Panc1 (cell line): ENCODE measurements around the gene PIGM. TPM values are rescaled to one million over a fixed set of nuclear protein-coding genes. Genes with fewer than 3 reads are reported as not detected.
"Not testable (repeated sequence)": the region's sequence is repeated elsewhere in the genome, so short reads cannot be mapped to it uniquely, and the experiment has no call there.

Experiments used
- ATAC-seq: fragments of 200-7000 bp; cut with Tn5 transposase; 2 replicates; pipeline ENCODE4 v1.9.1; 2020; ENCODE audit warnings: mild to moderate bottlenecking, moderate library complexity
- BruUV-seq: library from RNA; stranded (reverse); fragments of 400-500 nt; replicated peaks from 2 replicates; lab custom pipeline; 2021; lab: Mats Ljungman, UMichigan
- CTCF ChIA-PET: fragments of 300-600 bp; sonication (Branson Sonifier 250); formaldehyde crosslinking; loops from one replicate; lab custom pipeline; 2022; ENCODE audit warnings: antibody characterized with exemption; lab: Charles Lee
- POLR2A ChIA-PET: fragments of 300-600 bp; sonication (Branson Sonifier 250); formaldehyde crosslinking; loops from one replicate; lab custom pipeline; 2022; ENCODE audit warnings: antibody characterized with exemption; lab: Charles Lee
- DNase-seq: peaks from one replicate; pipeline ENCODE4 v3.0.0-alpha.2; 2010; ENCODE audit warnings: low read depth, low spot score
- H3K27ac ChIP-seq: 2 replicates; pipeline ENCODE4 v1.5.1; 2011; ENCODE audit warnings: mild to moderate bottlenecking, low read length, inconsistent platforms
- H3K27me3 ChIP-seq: fragments of 200-500 bp; sonication (Bioruptor generic); 2 replicates; pipeline ENCODE4 v1.6.0; 2014; ENCODE audit warnings: low read length, inconsistent platforms; ENCODE audit not compliant: control insufficient read depth, insufficient read depth
- H3K36me3 ChIP-seq: fragments of 200-500 bp; sonication (Bioruptor generic); 2 replicates; pipeline ENCODE4 v1.5.1; 2014; ENCODE audit warnings: inconsistent platforms, mild to moderate bottlenecking, low read length, moderate library complexity; ENCODE audit not compliant: control insufficient read depth, insufficient read depth
- H3K4me1 ChIP-seq: 2 replicates; pipeline ENCODE4 v1.5.1; 2011; ENCODE audit warnings: inconsistent platforms, mild to moderate bottlenecking, low read length, moderate library complexity; ENCODE audit not compliant: control insufficient read depth, insufficient read depth
- H3K4me3 ChIP-seq, 2 experiments: 2 replicates each; pipeline ENCODE4 v1.5.1; 2011 to 2012; ENCODE audit warnings: low read depth in 2 of 2, low read length in 2 of 2, mild to moderate bottlenecking in 2 of 2, inconsistent platforms in 1 of 2, moderate library complexity in 1 of 2
- H3K9me3 ChIP-seq: fragments of 200-500 bp; sonication (Bioruptor generic); 2 replicates; pipeline ENCODE4 v1.5.1; 2014; ENCODE audit warnings: low read depth, mild to moderate bottlenecking, inconsistent platforms, low read length, moderate library complexity; ENCODE audit not compliant: control insufficient read depth, insufficient read depth
- POLR2AphosphoS5 ChIP-seq: IDR thresholded peaks from 2 replicates; pipeline ENCODE4 v1.6.1; 2012; ENCODE audit warnings: mild to moderate bottlenecking, low read depth, low read length, moderate library complexity
- SIN3A ChIP-seq: IDR thresholded peaks from 2 replicates; pipeline ENCODE4 v1.6.1; 2012; ENCODE audit warnings: low read depth, mild to moderate bottlenecking, low read length, moderate library complexity, borderline replicate concordance; ENCODE audit not compliant: insufficient read depth
- TCF7L2 ChIP-seq: IDR thresholded peaks from 2 replicates; pipeline ENCODE4 v1.6.1; 2011; ENCODE audit warnings: mild to moderate bottlenecking, low read depth, low read length, inconsistent platforms
- in situ Hi-C: cut with HindIII; loops from 2 replicates; pipeline ENCODE4 v1.10.0; 2016; ENCODE audit warnings: low sequenced_read_pairs, low pct_unique_long_range_greater_than_20kb
- intact Hi-C: fragments of 100-400 bp; cut with micrococcal nuclease; formaldehyde crosslinking; loops from one replicate; pipeline ENCODE4 v1.10.0; 2022; ENCODE audit not compliant: unreplicated experiment
- total RNA-seq: library from RNA; stranded (reverse); gene quantifications from one replicate; pipeline ENCODE4 v1.2.1, GENCODE V29; 2021; ENCODE audit not compliant: unreplicated experiment
- TF ChIP-seq, protein P1 (sequence below): fragments of 450-650 bp; IDR thresholded peaks from 2 replicates; pipeline ENCODE4 v1.5.1; 2017; ENCODE audit warnings: mild to moderate bottlenecking
- TF ChIP-seq, protein P2 (sequence below), 2 experiments: IDR thresholded peaks; 2 replicates each; pipeline ENCODE4 v1.6.1; 2011 to 2012; ENCODE audit warnings: low read depth in 2 of 2, control low read depth in 1 of 2, low read length in 1 of 2, mild to moderate bottlenecking in 1 of 2, moderate library complexity in 1 of 2; ENCODE audit not compliant: insufficient read depth in 1 of 2

The PIGM gene
- total RNA-seq, 1 experiment from 2014 or later = 4.4 TPM

DNA sequence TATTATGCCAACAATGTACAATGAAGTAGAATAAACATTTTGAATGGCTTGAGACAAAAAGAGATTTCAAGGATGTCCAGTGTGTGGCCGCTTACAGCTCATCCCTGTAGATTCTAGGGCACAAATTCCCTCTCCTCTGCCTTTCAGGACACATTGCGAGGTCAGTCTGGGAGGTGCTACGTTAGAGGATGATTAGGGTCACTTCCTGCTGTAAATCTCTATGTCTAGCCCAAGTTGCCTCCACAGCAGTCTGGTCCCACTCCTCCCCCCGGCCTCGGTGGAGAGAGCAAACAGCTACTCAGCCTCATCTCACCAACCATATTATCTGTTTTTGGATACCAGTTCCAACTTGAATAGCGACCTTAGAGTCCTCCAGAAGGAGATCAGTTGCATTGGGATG lies 21.1 kb upstream of the PIGM start:
- no TSS peak for BruUV-seq
- Histone ChIP-seq H3K27ac (no peak overlapping the region), H3K27me3 (peaks cover 42% of the 10 kb centered on the region), H3K4me1 (no peaks in the 10 kb centered on the region), H3K9me3 (no peaks in the 10 kb centered on the region), H3K4me3 (no peak overlapping the region), H3K36me3 (no peaks in the 10 kb centered on the region)
- ChIA-PET POLR2A (no interaction called here), CTCF (no interaction called here)
- DNase-seq (no peak), ATAC-seq (no peak)
- TF ChIP-seq POLR2AphosphoS5 = no peak
- no peak for TF ChIP-seq TCF7L2
- intact Hi-C loops = no loop called here
- in situ Hi-C loops = no loop called here

DNA sequence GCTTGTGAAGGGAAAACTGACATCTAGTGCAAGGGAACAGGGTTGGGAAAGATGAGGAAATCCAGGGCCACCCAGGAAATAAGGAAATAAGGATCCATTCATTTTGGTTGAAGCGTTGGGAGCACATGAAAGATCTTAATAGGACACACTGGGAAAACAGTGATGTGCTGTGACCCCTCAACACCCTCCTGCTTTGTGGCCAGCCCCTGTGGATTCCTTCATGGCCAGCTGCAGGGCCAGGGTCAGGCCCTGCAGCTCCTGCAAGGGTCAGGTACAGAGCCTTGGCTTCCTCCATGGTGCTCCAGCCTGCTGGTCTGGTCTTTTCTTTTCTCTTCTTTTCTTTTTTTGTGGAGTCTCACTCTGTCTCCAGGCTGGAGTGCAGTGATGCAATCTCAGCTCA lies 18.8 kb upstream of the PIGM start:
- no peaks in the 10 kb centered on the region for H3K36me3 ChIP-seq
- H3K4me3 ChIP-seq = no peak overlapping the region
- H3K27me3 ChIP-seq = peaks cover 32% of the 10 kb centered on the region
- TF ChIP-seq SIN3A (no peak), TCF7L2 (no peak), POLR2AphosphoS5 (no peak)
- TF ChIP-seq, protein P1, sequence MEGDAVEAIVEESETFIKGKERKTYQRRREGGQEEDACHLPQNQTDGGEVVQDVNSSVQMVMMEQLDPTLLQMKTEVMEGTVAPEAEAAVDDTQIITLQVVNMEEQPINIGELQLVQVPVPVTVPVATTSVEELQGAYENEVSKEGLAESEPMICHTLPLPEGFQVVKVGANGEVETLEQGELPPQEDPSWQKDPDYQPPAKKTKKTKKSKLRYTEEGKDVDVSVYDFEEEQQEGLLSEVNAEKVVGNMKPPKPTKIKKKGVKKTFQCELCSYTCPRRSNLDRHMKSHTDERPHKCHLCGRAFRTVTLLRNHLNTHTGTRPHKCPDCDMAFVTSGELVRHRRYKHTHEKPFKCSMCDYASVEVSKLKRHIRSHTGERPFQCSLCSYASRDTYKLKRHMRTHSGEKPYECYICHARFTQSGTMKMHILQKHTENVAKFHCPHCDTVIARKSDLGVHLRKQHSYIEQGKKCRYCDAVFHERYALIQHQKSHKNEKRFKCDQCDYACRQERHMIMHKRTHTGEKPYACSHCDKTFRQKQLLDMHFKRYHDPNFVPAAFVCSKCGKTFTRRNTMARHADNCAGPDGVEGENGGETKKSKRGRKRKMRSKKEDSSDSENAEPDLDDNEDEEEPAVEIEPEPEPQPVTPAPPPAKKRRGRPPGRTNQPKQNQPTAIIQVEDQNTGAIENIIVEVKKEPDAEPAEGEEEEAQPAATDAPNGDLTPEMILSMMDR = no peak
- TF ChIP-seq, protein P2, sequence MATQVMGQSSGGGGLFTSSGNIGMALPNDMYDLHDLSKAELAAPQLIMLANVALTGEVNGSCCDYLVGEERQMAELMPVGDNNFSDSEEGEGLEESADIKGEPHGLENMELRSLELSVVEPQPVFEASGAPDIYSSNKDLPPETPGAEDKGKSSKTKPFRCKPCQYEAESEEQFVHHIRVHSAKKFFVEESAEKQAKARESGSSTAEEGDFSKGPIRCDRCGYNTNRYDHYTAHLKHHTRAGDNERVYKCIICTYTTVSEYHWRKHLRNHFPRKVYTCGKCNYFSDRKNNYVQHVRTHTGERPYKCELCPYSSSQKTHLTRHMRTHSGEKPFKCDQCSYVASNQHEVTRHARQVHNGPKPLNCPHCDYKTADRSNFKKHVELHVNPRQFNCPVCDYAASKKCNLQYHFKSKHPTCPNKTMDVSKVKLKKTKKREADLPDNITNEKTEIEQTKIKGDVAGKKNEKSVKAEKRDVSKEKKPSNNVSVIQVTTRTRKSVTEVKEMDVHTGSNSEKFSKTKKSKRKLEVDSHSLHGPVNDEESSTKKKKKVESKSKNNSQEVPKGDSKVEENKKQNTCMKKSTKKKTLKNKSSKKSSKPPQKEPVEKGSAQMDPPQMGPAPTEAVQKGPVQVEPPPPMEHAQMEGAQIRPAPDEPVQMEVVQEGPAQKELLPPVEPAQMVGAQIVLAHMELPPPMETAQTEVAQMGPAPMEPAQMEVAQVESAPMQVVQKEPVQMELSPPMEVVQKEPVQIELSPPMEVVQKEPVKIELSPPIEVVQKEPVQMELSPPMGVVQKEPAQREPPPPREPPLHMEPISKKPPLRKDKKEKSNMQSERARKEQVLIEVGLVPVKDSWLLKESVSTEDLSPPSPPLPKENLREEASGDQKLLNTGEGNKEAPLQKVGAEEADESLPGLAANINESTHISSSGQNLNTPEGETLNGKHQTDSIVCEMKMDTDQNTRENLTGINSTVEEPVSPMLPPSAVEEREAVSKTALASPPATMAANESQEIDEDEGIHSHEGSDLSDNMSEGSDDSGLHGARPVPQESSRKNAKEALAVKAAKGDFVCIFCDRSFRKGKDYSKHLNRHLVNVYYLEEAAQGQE (IDR thresholded peaks at IDR 0.05; ENCODE audit: insufficient read depth in 1 of 2, low read depth in 2 of 2, low read length in 1 of 2) = no peak
- no peak overlapping the region for H3K27ac ChIP-seq
- no TSS peak for BruUV-seq
- ATAC-seq (no peak), DNase-seq (no peak)
- CTCF ChIA-PET = no interaction called here
- H3K4me1 ChIP-seq = no peaks in the 10 kb centered on the region
- intact Hi-C loops (no loop called here), in situ Hi-C loops (no loop called here)
- POLR2A ChIA-PET = interaction anchor here (0.7 kb wide), 1 partner anchor 23 kb away, joined by 3 read pairs; no protein-coding TSS in a partner anchor
- H3K9me3 ChIP-seq = no peaks in the 10 kb centered on the region

DNA sequence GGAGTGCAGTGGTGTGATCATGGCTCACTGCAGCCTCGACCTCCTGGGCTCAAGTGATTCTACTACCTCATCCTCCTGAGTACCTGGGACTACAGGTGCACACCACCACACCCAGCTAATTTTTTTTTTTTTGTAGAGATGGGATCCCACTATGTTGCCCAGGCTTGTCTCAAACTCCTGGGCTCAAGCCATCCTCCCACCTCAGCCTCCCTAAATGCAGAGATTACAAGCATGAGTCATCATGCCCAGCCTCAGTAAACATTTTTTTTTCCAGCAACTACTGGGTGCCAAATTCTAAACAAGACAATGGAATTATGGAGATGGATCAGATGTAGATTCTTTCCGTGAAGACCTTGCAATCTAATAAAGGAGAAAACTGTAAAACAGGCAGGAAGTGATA lies 18.4 kb upstream of the PIGM start:
- not testable (repeated sequence) for DNase-seq

More for the DNA sequence above, 18.4 kb upstream of the PIGM start:
- ATAC-seq, H3K9me3 ChIP-seq, in situ Hi-C loops, H3K4me3 ChIP-seq, CTCF ChIA-PET, BruUV-seq, H3K27ac ChIP-seq, H3K36me3 ChIP-seq, H3K4me1 ChIP-seq, intact Hi-C loops: not testable (repeated sequence)
- peaks cover 31% of the 10 kb centered on the region for H3K27me3 ChIP-seq
- POLR2A ChIA-PET = interaction anchor here (0.7 kb wide), 1 partner anchor 24 kb away, joined by 3 read pairs; no protein-coding TSS in a partner anchor
